Esophagus muscularis mucosa (tissue), 4 donors: ENCODE data around the gene TMEM114. TPM values are rescaled to one million over a fixed set of nuclear protein-coding genes. Genes with fewer than 3 reads are reported as not detected.

Source experiments
- DNase-seq: peaks from one replicate; pipeline ENCODE4 v3.0.0-alpha.2; 2017; ENCODE audit errors: extremely low spot score
- H3K27ac ChIP-seq, 4 donors: fragments of 200-600 bp; sonication (generic); replicated peaks in 1 of 4; 1 replicate in 3 of 4; 2 replicates in 1 of 4; pipeline ENCODE4 v1.5.1; 2016 to 2019; ENCODE audit warnings: mild to moderate bottlenecking in 1 of 4
- H3K27me3 ChIP-seq, 4 donors: fragments of 200-600 bp; sonication (generic); one replicate each; pipeline versions ENCODE4 v1.5.1 to v1.6.0; 2016 to 2019
- H3K36me3 ChIP-seq, 4 donors: fragments of 200-600 bp; sonication (generic); one replicate each; pipeline ENCODE4 v1.5.1; 2016 to 2019
- H3K4me1 ChIP-seq, 4 donors: fragments of 200-600 bp; sonication (generic); one replicate each; pipeline ENCODE4 v1.5.1; 2016 to 2019
- H3K4me3 ChIP-seq, 4 donors: fragments of 200-600 bp; sonication (generic); 1 replicate in 2 of 4; 2 replicates in 2 of 4; pipeline ENCODE4 v1.5.1; 2016 to 2019; ENCODE audit warnings: mild to moderate bottlenecking in 4 of 4, moderate library complexity in 1 of 4
- H3K9me3 ChIP-seq, 4 donors: fragments of 200-600 bp; sonication (generic); 1 replicate in 3 of 4; 2 replicates in 1 of 4; pipeline ENCODE4 v1.5.1; 2016 to 2019
- EP300 ChIP-seq: sonication (generic); formaldehyde crosslinking; IDR thresholded peaks from one replicate; pipeline ENCODE4 v1.6.1; 2017; ENCODE audit warnings: antibody characterized with exemption
- POLR2A ChIP-seq: fragments of 450-650 bp; IDR thresholded peaks from one replicate; pipeline ENCODE4 v1.6.1; 2017; ENCODE audit warnings: antibody characterized with exemption, moderate library complexity, mild to moderate bottlenecking, low read depth
- POLR2AphosphoS5 ChIP-seq, 2 donors: sonication (generic); formaldehyde crosslinking; IDR thresholded peaks; one replicate each; pipeline ENCODE4 v1.6.1; 2017; ENCODE audit warnings: antibody characterized with exemption in 2 of 2
- WGBS: methylation state at CpG from one replicate; pipeline ENCODE4 v1.1.5; 2018; 5-methylcytosine and 5-hydroxymethylcytosine counted together
- intact Hi-C: fragments of 100-400 bp; cut with DNase I; formaldehyde crosslinking; loops from one replicate; pipeline ENCODE4 v1.15.1; 2023
- total RNA-seq, 4 donors: library from RNA; depleted of rRNA; stranded (reverse); fragments of >200 nt; gene quantifications; one replicate each; pipeline versions ENCODE4 v1.1.0 to v1.2.1, GENCODE V29; 2016
- TF ChIP-seq, protein P1 (sequence below), 3 experiments: fragments of 200-600 bp in 2 of 3; fragments of 450-650 bp in 1 of 3; sonication (generic) in 2 of 3; IDR thresholded peaks; one replicate each; pipeline ENCODE4 v1.5.1; 2017 to 2019; ENCODE audit warnings: antibody characterized with exemption in 3 of 3, mild to moderate bottlenecking in 2 of 3, moderate library complexity in 1 of 3

TMEM114 gene
- total RNA-seq, 4 donors from 2014 or later = not detected

DNA sequence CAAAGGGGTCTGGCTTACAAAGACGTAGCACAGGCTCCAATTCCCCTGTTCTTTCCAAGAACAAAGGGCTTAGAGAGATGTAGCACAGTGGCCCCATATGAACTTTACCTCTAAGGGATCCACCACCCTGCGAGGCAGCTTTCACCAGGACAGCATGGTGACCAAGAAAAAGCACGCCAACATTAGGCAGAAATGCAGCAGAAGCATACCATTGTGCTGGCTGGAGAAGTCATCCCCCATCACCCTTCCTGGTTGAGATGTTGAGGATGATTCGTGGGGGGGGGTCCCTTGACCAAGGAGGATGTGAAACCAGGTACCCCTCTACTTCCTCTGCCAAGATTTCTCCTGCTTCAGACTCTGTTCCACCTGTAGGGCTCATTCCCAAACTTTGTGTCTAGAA is 48.4 kb downstream of the TMEM114 start:
- Histone ChIP-seq H3K4me1 (no peaks in the 10 kb centered on the region), H3K27ac (no peak overlapping the region), H3K9me3 (no peaks in the 10 kb centered on the region), H3K36me3 (no peaks in the 10 kb centered on the region), H3K4me3 (no peak overlapping the region), H3K27me3 (peaks cover 0 to 24% (median 0%) of the 10 kb centered on the region in 4 donors)
- intact Hi-C loops = no loop called here
- TF ChIP-seq POLR2A (no peak), EP300 (no peak), POLR2AphosphoS5 (IDR thresholded peaks at IDR 0.05) (no peak)
- TF ChIP-seq, protein P1, sequence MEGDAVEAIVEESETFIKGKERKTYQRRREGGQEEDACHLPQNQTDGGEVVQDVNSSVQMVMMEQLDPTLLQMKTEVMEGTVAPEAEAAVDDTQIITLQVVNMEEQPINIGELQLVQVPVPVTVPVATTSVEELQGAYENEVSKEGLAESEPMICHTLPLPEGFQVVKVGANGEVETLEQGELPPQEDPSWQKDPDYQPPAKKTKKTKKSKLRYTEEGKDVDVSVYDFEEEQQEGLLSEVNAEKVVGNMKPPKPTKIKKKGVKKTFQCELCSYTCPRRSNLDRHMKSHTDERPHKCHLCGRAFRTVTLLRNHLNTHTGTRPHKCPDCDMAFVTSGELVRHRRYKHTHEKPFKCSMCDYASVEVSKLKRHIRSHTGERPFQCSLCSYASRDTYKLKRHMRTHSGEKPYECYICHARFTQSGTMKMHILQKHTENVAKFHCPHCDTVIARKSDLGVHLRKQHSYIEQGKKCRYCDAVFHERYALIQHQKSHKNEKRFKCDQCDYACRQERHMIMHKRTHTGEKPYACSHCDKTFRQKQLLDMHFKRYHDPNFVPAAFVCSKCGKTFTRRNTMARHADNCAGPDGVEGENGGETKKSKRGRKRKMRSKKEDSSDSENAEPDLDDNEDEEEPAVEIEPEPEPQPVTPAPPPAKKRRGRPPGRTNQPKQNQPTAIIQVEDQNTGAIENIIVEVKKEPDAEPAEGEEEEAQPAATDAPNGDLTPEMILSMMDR (IDR thresholded peaks at IDR 0.05) = no peak
- WGBS = 83% methylated on average over 3 of the region's 4 CpGs
- DNase-seq = no peak

DNA sequence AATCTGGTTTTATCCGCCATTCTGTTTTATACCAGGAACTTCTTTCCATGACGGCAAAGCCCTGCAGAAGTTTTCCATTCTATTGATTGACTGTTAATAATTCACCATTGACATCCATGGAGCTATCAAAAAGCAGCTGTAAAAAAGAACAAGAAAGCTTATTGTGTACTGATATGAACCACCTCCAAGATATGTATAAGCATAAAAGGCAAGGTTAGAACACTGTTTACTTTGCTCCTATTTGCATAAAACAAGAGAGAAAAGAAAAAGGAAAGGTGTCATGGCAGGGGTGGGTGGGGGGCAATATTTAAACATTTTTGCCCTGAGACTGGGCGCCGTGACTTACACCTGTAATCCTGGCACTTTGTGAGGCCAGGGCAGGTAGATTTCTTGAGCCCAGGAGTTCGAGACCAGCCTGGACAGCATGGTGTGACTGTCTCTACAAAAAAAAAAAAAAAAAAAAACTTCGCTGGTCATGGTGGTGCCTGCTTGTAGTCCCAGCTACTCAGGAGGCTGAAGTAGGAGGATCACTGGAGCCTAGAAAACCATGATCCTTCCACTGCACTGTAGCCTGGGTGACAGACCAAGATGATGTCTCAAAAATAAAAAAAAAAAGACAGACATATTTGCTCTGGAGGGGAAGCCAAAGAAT is 52.5 kb downstream of the TMEM114 start:
- Histone ChIP-seq H3K27ac (no peak overlapping the region), H3K9me3 (no peaks in the 10 kb centered on the region), H3K36me3 (no peaks in the 10 kb centered on the region), H3K4me3 (no peak overlapping the region), H3K4me1 (no peaks in the 10 kb centered on the region), H3K27me3 (peaks cover 0 to 25% (median 0%) of the 10 kb centered on the region in 4 donors)
- intact Hi-C loops = no loop called here
- TF ChIP-seq, protein P1 (IDR thresholded peaks at IDR 0.05) = no peak
- TF ChIP-seq EP300 (no peak), POLR2AphosphoS5 (IDR thresholded peaks at IDR 0.05) (no peak), POLR2A (no peak)
- WGBS = 83% methylated on average over 6 of the region's 6 CpGs
- no peak for DNase-seq

DNA sequence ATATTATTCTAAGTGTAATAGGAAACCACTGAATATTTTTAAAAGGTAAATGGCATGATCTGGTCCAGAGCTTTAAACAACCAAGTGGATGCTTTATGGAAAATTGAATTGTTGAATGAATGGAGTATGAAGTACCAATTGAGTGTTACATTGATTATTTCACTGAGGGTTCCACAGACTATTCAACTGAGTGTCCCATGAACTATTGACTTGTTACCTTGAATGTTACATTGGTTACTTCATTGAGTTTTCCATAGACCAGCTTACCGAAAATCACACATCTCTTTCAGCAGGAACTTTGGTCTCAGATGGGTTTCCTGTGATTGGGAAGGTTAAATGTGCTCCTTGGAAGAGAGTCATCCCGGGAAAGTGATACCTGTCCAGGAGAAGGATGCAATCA is 56.8 kb downstream of the TMEM114 start:
- no peak overlapping the region for H3K4me3 ChIP-seq
- 97% methylated on average over 2 of the region's 2 CpGs for WGBS
- no peak for DNase-seq
- no peaks in the 10 kb centered on the region for H3K36me3 ChIP-seq
- no peaks in the 10 kb centered on the region for H3K9me3 ChIP-seq
- no peak for TF ChIP-seq EP300
- no peak for TF ChIP-seq POLR2AphosphoS5 (IDR thresholded peaks at IDR 0.05)
- TF ChIP-seq, protein P1 (IDR thresholded peaks at IDR 0.05) = no peak
- no peak for TF ChIP-seq POLR2A
- no peak overlapping the region for H3K27ac ChIP-seq
- intact Hi-C loops = no loop called here
- no peaks in the 10 kb centered on the region for H3K4me1 ChIP-seq
- peaks cover 0 to 10% (median 0%) of the 10 kb centered on the region in 4 donors for H3K27me3 ChIP-seq

DNA sequence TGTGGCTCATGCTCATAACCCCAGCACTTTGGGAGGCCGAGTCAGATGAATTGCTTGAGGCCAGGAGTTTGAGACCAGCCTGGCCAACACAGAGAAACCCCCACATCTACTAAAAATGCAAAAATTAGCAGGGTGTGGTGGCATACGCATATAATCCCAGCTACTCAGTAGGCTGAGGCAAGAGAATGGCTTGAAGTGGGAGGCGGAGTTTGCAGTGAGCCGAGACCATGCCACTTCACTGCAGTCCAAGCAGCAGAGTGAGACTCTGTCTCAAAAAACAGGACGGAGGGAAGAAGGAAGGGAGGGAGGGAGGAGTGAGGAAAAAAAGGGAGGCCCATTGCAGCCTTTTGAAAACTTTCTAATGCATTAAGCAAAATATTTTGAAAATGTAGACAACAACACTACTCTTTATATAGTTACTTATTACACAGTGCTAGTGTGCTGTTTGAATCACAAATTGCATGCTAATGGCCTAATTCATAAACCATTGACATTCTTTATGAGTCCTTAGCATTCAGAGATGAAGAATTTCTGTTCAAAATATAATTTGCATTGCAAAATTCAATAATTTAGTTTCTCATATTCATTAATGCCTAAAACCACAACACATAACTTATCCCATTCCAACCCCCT is 59.4 kb downstream of the TMEM114 start:
- no peaks in the 10 kb centered on the region for H3K9me3 ChIP-seq
- no peaks in the 10 kb centered on the region for H3K36me3 ChIP-seq
- DNase-seq = no peak
- no peak overlapping the region for H3K4me3 ChIP-seq
- WGBS = 59% methylated on average over 5 of the region's 5 CpGs
- no peaks in the 10 kb centered on the region for H3K4me1 ChIP-seq
- TF ChIP-seq POLR2A = no peak
- TF ChIP-seq, protein P1 (IDR thresholded peaks at IDR 0.05) = no peak
- TF ChIP-seq POLR2AphosphoS5 (IDR thresholded peaks at IDR 0.05) = no peak
- no peak for TF ChIP-seq EP300
- intact Hi-C loops = no loop called here
- H3K27ac ChIP-seq = no peak overlapping the region
- H3K27me3 ChIP-seq = peaks cover 0 to 13% (median 0%) of the 10 kb centered on the region in 4 donors
